Measurements from ENCODE around the gene LCE1C.

The LCE1C gene, protein sequence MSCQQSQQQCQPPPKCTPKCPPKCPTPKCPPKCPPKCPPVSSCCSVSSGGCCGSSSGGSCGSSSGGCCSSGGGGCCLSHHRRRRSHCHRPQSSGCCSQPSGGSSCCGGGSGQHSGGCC

DNA sequence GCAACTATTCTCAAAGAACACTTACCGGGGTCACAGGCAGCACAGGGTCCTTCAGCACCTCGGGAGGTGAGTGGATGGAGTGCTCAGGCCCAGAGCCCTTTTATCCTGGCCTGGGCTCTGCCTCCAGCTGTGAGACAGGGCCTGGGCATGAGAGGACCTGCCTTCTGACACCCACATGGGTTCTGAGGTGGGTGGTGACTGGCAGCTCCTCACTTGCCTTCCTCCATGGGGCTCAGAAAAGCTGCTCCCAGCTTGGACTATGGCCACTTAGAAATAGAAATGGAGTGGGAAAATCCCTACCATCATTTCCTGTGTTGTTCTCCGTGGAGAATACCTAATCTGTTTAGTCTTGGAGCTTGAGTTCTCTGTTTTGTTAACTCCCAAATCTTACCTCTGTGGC lies at the start of gene LCE1C:
LCE1C (minus strand) TSS at position 76 of the 400 bp plus-strand sequence. CDS start 1,173 bp downstream, outside the sequence.
- DNase-seq = no peak

DNA sequence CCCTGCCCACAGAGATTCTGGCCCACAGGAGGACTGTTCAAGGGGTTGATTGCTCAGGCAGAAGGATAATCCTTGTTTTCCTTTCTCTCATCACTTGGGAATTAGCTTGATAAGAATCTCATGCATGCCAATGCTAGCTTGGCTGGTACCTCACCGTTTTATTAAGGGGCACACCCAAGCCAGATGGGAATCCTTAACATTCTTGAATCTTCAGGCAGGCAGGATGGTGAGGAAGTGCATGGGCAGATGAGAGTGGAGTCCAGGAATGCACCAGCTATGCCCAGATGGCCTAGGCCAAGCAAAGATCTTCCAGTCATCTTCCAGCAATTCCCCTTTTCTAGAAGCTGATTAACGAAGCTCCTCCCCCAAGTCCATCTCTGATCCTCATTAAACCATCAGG lies 49.2 kb upstream of the LCE1C start:
- DNase-seq = no peak

DNA sequence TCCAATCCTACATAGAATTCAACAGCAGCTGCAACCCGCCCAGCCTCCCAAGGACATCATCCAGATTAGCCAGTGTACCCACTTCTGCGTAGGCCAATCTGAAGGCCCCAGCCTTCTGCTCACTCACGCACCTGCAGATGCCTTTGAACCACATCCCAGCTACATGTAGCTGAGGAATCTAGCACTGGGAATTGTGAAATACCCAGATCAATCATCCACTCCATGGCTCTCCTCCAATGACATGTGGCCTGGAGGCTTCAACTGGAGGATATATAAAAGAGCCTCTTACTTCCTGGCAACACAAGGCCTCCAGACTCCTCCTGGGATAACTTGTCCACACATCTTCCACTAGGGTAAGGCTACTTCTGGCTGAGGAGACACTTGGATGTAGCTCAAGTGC lies 36.1 kb upstream of the LCE1C start, which contains the start of gene LCE6A:
LCE6A (plus strand) TSS at position 301 of the 400 bp plus-strand sequence. CDS start 665 bp downstream, outside the sequence.
- no peak for DNase-seq

DNA sequence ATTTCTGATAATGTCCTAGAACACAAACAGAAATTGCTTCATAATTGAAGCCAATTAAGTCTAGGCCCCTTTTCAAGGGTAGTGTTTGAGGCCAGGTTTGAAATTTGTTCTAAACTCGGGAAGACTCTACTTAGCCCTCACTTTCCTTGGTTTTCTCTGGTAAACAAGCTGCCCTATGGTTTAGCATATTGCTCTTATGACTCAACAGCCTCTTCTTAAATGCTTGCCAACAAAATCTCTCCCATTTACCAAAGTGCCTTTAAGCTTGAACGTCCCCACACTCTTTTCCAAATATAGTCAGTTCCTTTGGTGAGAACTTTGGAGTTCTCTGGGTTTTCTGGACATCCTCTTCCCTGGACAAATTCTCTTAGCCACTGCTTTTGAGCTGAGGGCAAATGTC lies 30.4 kb upstream of the LCE1C start:
- DNase-seq = no peak

DNA sequence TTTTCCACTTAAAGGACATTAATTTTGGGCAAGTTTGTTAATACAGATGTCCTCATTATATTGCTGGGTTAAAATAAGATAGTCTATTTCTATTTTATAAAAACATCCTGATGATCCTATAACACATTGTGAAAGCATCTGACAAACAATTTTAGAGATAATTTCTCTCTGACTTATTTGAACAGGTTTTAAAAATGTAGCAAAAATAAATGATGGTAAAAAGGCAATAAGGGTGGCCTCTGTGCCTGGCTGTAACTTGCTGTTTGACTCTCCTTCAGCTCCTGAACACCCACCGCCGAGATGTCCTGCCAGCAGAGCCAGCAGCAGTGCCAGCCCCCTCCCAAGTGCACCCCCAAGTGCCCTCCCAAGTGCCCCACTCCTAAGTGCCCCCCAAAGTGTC lies 20.7 kb upstream of the LCE1C start, which contains the start of gene LCE1A:
LCE1A (plus strand) TSS at position 301 of the 400 bp plus-strand sequence; CDS start at position 301, 0 bp downstream.
- DNase-seq = no peak

DNA sequence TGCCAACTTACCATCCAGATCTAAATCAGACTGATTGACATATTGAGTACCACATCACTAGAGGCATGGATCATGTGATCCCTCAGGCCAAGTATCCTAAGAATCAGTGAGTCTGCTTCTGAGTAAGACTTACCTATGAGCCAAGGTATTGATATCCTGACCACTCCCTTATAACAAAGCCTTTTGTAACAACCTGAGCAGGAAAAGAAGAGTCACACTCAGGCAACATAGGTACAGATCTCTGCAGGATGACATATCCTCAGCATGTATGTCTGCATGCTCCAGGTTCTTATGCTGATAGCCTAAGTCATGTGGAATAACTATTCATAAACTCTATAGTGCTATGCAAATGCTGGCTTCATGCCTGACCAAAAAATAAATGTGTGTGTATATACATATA lies 18.5 kb upstream of the LCE1C start:
- DNase-seq = no peak

DNA sequence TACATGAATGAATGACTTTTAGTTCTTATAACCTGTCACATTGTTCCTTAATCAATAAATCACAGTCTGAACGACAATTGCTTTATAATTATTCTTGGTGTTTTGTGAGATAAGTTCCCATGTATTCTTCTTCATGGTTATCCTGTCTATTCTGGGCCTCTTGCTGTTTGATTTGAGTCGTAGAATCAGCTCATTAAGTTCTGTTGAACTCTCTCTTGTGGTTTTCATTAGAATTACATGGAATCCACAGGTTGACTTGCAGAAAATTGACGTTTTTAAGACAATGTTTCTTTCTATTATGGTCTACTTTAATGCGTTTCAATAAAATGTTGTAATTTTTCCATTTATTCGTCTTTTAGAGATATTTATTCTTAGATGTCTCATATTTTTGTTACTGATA lies 16.8 kb upstream of the LCE1C start:
- no peak for DNase-seq

DNA sequence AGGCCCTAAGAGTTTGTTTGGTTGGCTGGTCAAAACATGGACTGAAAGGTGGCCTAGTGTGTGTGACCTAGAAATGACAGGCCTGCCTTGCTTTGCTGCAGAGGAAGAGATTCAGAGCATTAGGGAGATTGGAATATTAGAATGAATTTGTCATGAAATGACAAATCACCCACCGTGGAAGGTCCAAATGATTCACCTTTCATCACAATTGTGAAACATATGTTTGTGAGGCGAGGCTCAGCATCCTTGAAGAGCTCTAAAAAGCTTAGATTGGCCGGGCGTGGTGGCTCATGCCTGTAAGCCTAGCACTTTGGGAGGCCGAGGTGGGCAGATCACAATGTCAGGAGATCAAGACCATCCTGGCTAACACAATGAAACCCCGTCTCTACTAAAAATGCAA lies 10.9 kb upstream of the LCE1C start:
- DNase-seq = no peak

DNA sequence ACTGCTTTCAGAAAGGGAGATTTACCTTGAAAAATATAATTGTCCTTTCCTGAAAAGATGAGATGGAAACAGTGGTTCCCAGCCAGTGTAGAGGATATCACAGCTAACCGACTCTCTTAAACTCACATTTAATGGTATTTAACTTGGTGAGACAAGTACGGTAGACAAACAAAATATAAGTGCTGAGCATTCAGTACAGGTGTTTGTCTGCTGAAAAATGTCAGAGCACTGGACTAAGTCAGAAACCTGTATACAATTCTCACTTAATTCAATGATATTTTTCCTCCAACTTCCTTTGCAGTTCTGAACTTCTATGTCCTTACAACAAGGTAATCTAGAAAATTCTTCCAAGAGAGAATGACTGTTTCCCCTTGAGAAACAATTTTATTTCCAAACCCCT lies 5.2 kb upstream of the LCE1C start, which contains the start of gene LCE1B:
LCE1B (plus strand) TSS at position 301 of the 400 bp plus-strand sequence. CDS start 476 bp downstream, outside the sequence.
- DNase-seq = no peak

DNA sequence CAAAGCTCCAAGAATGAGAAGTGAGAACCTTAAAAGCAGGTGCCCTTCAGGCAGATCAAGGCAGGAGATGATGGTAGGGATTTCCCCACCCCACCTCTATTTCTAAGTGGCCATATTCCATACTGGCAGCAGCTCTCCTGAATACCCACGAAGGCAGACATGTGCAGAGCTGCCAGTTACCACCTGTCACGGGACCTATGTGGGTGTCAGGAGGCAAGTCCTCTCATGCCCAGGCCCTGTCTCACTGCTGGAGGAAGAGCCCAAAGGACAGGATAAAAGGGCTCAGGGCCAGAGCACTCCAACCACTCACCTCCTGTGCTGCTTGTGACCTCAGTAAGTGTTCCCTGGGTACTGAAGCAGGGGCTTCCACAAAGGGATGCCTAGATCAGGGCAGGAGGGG lies 4.6 kb upstream of the LCE1C start:
- no peak for DNase-seq

DNA sequence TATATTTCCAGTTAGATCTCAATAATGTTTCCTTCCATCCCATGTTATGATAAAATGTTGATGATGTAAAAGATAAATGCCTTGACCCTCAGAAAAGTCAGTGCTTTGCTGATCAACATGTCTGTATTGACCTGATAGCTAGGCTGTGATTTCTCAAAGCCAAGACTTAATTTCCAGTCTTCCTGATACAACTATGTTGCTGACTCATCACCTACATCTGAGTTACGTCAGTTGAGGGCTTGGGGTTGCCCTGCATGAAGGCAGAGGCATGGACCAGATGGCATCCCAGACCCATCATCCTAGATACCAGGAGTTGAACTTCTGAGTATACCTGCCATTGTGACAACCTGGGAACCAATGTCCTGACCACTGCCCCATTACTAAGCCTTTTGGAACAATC lies 5.1 kb downstream of the LCE1C start:
- DNase-seq = no peak

DNA sequence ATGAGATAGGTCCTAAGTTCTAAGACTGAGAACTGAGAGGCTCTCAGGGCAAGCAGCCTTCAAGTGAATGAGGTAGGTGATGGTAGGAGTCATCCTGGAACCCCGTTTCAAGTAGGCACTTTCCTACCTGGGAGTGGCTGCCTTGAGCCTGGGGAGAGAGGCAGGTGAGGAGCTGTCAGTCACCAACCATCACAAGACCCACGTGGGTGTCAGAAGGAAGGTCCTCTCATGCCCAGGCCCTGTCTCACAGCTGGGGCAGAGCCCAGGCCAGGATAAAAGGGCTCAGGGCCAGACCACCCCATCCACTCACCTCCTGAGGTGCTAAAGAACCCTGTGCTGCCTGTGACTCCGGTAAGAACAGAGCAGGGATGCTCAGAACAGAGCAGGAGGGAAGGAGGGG lies 10.0 kb downstream of the LCE1C start, which contains the start of gene LCE1D:
LCE1D (plus strand) TSS at position 301 of the 400 bp plus-strand sequence. CDS start 1,074 bp downstream, outside the sequence.
- DNase-seq = no peak

DNA sequence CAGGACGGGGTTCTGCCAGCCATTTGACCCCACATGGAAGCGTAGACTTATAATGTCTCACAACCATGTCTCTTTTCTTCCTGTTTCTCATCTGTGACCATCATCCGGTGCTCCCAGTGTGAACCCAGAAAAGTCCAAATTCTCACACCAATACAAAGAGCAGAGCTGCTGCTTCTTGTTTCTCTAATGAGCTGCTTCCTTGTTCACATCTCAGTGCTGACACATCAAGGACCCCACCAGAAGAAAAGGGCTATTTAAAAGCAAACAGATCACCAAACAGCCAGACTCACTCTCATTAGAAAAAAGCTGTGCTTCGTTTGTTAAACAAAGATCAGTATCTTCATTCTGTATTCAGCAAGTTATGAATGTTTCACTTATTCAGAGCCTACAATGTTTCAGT lies 10.8 kb downstream of the LCE1C start:
- no peak for DNase-seq

DNA sequence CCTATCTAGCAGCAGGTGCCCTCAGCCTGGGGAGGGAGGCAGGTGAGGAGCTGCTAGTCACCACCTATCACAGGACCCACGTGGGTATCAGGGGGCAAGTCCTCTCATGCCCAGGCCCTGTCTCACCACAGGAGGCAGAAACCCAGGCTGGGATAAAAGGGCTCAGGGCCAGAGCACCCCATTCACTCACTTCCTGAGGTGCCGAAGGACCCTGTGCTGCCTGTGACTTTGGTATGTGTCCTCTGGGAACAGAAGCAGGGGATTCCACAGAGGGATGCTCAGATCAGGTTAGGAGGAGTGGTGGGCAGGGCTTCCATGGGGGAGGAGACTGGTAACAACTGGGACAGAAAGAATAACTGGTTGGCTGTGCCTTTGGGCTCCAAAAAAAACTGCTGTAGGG lies 20.4 kb downstream of the LCE1C start, which contains the start of gene LCE1E:
LCE1E (plus strand) TSS at position 181 of the 400 bp plus-strand sequence. CDS start 1,043 bp downstream, outside the sequence.
- no peak for DNase-seq

DNA sequence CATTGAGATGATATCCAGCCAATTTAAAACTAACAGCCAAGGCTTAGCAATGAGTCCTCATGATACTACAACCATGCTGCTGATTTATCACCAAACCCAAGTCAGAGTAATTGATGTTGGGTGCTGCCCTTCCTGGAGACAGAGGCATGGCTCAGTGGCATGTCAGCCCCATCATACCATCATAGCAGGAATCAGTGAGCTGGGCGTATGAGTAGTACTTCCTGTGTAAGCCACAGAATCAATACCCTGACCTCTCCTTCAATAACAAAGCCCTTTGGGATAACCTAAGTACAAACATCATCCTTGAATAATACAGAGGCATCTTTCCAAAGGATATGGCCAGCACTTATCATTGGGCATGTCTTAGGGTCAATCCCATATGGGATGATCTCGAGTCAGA lies 23.4 kb downstream of the LCE1C start:
- no peak for DNase-seq

DNA sequence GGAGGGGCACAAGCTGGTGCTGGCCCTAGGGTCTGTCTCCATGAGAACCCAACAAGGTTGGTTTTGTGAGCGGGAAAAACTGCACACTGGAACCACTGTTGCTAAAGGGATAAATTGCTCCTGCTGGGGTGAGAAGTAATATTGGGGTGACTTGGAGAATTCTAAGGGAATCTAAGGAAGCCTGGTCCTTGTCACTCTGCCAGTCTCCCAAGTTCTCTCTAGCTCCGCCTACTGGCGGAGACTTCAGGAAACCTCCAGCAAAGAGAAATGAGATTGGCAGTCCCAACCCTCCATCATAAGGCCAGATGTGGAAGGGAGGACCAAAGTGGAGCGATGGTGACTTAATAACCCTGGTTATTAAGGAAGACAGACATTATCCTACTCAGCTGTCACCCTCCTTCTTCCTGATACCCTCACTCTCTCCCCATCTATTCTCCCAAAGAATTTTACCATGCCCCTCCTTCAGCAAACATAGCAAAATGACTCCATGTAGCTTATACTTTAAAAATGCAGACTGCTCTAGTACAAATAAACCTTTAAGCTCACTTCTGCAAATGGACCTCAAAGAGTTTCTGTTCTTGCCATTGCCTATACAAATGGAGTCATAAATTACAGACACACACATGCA lies 28.8 kb downstream of the LCE1C start:
- DNase-seq = no peak

DNA sequence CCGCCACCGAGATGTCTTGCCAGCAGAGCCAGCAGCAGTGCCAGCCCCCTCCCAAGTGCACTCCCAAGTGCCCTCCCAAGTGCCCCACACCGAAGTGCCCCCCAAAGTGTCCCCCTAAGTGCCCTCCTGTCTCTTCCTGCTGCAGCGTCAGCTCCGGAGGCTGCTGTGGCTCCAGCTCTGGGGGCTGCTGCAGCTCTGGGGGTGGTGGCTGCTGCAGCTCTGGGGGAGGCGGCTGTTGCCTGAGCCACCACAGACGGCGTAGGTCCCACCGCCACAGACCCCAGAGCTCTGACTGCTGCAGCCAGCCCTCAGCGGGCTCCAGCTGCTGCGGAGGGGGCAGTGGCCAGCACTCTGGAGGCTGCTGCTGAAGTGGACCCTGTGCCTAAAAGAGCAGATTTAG lies 30.1 kb downstream of the LCE1C start:
- no peak for DNase-seq

DNA sequence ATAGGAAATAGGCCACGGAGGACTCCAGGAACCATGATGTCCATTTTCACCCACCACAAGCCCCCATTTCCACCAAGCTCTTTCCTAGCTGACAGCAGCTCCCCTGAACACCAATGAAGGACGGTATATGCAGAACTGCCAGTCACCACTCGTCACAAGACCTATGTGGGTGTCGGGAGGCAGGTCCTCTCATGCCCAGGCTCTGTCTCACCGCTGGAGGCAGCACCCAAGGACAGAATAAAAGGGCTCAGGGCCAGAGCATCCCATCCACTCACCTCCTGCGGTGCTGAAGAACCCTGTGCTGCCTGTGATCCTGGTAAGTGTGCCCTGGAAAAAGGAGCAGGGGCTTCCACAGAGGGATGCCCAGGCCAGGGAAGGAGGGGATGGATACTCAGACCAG lies 31.6 kb downstream of the LCE1C start, which contains the start of gene LCE1F:
LCE1F (plus strand) TSS at position 266 of the 400 bp plus-strand sequence. CDS start 1,232 bp downstream, outside the sequence.
- DNase-seq = no peak

DNA sequence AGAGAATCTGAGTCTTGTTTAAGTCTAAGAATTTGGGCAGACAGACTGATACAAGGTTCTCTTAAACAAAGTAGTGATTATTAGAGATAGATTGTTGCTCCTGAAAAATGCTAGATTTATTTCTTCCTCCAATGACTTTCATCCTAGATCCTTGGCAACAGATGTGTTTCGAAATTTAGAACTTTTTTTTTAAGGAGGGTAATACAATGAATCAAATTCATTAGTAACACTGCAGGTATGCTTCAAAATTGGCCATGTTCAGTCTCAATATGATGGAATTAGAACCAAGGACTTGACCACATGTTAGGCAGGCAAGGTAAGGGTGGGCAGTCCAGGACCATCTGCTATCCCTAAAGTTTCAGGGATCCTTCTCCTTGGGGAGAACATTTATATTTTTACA lies 36.0 kb downstream of the LCE1C start:
- DNase-seq = no peak

DNA sequence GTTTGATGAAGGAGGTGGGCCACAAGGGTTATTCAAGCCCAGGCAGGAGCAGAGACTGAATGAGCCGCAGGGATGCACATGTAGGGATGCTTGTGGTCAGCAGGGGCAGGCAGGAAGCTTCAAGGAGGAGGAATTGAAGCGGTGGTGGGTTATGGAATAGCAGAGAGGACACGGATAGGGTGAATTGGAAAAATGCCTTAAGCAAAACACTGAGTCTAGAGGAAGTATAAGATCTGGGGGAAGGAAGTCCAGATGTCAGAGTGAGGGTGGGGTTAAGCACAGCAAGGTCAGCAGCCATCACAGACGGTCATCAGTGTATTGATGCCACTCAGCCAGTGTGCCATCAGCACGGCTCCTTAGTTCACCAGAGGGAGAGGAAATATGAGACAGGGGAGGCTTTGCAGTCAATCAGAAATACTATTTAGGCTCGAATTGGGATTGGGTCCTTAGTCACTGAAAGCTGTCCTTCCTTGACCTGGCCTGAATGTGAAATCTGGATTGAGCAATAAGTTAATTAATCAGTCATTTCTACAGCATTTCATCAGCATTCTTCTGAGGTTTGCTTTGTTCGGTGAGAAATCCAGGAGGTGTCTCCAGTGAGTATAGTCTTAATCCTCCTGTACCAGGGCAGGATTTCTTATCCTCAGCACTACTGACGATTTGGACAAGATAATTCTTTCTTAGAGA lies 37.5 kb downstream of the LCE1C start:
- DNase-seq = no peak

DNA sequence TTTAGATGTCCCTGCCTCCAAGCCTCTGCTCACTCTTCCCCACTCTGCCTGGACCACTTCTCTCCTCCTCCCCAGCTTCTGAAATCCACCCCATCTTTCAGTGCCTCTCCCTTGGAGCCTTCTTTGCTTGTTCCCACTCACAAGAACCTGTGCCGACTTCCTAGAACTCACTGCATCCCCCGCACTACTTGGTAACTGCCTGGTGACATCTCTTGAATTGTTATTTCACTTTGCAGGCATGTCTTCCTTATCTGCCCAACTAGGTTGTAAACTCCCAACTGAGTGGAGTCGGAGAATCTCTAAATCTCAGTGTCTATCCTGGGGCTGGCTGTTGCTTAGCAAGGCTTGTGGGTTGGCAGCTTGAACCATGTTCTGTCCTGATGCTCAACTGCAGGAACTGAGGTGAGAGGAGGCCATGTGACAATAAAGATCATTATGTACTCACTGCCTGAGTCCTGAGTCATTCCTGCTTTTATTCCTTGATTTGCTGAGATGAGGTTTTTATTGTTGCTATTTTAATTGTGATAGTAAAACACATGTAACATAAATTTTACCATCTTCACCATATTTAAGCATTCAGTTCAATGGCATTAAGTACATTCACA lies 44.7 kb downstream of the LCE1C start:
- no peak for DNase-seq

DNA sequence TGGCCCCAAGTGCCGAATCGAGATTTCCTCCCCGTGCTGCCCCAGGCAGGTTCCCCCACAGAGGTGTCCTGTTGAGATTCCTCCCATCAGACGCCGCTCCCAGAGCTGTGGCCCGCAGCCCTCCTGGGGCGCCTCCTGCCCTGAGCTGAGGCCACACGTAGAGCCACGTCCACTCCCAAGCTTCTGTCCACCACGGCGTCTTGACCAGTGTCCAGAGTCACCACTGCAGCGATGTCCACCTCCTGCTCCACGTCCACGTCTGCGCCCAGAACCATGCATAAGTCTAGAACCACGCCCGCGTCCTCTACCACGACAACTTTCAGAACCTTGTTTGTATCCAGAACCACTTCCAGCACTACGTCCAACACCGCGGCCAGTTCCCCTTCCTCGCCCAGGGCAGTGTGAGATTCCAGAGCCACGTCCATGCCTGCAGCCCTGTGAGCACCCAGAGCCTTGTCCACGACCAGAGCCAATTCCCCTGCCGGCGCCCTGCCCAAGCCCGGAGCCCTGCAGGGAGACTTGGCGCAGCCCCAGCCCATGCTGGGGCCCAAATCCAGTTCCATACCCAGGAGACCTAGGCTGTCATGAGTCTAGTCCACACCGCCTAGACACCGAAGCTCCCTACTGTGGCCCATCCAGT lies 45.8 kb downstream of the LCE1C start:
- DNase-seq = no peak
